ENCODE measurements around the gene DEDD2.

The DEDD2 gene

DNA sequence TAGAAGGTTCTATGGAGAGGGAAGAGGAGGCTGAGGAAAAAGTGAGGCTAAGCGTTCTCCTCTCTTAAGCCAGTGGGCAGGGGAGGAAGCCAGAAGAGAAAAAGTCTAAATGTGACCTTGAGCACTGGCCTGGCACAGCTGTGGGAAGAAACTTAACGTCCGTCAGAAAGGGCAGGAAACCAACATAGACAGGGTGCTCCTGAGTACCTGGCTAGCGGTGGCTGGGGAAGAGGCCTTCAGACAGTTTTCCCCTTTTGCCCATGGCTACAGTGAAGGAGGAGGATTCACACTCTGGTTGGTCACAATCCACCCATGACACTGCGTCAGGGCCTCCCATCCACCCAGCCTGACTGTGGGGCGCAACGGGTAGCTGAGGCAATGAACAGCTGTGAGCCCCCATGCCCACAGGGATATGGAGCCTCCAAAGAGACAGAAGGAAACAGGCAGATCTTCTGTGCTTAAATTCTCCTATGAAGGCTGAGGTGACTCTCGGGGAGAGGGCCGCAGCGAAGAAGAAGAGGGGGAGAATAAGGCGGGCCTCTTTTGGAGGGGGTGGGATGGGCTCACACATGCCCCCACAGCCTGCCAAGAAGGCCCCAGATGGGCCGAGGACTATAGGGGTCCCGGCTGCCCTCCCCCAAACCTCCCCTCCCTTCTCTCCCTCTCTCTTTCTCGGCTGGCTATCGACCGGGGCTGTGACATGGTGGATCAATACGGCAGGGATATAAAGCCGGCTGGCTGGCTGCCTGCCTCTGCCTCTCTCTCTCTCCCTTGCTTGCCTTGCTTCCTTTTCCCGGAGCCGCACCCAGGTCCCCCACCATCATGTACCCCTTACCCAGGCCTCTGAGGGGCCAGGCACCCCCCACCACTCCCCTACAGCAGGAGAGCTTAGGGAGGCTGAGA is 65.4 kb downstream of the DEDD2 start:
- H3K4me3 ChIP-seq (ENCODE audit: low read depth, low read length) = no peak overlapping the region

DNA sequence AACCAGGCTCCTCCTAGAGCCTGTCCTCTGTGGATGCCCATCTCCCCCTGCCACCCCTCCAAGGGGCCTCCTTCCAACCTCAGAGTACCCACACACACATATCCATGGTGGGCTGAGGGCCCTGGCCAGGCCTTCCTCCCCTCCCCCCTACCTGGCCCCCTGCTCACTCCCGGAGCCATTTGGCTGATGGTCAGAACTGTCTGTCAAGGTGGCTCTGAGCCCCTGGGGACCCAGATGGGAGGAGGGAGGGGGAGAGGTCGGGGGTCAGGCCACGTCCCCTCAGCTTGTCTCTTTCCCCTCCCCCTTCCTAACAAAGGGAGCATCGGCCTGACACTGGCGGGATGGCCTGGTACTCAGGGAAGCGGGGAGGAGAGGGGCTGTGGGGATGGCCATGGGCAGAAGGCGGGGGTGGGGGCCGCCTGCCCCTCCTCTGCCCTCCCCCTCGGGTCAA is 66.5 kb downstream of the DEDD2 start:
- no peak overlapping the region for H3K4me3 ChIP-seq (ENCODE audit: low read depth, low read length)

DNA sequence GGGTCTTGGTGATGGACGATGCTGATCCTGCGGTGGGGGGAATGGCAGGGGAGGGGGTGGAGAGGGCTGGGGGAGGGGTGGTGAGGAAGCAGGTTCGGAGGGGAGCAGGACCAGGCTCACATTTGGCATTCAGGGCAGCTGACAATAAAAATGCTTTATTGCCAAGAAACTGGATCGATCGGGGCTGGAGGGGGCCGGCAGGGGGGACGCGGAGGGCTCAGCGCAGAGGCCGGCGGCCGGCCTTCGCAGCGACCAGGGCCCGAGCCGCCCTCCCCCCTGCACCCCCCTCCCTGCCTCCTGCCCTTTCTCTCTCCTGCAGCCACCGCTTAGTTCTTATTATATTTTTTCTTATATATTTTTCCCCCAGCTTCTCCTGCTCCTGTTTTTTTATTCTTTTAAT is 67.1 kb downstream of the DEDD2 start:
- no peak overlapping the region for H3K4me3 ChIP-seq (ENCODE audit: low read depth, low read length)

DNA sequence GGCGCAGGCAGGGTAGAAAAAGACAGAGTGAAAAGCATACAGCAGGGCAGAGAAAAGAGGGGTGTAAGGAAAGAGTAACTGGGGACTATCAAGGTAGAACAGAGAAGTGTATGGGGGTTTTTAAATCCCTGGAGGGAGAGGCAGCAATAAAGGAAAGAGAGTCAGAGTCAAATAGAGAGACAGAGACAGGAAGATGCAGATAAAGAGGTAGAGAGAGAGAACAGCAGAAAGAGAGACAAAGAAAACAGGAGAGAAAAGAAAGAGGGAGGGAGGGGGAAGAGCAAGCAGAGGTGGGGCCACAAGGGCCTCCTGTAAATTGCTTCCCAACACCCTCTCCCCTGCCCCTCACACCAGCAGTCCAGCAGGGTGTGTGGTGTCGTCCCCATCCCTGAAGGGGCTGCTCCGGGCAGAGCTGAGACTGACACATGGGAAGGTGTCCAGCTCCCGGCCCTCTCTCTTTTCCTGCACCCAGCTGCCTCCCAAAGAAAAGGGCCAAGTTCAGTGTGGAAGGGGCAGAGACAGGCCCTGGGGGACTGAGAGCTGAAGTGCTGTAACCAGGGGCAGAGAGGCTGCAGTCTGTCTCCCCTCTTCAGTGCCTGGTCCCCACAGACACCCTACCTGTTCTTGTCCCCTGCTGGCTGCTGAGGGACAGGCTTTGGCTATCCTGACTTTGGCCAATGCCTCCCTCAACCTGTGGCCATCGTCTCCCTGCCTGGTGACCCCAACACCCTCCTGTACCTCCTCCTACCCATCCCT is 67.9 kb downstream of the DEDD2 start:
- H3K4me3 ChIP-seq (ENCODE audit: low read depth, low read length) = no peak overlapping the region
